Activated naive CD8-positive, alpha-beta T cell treated with anti-CD3 and anti-CD28 coated beads, Interleukin-2, amount 50 U/mL, for 16 hours (primary cell): ENCODE data around the gene CLCNKA.
"Not testable (repeated sequence)": the region's sequence is repeated elsewhere in the genome, so short reads cannot be mapped to it uniquely, and the experiment has no call there.

Source experiments
- DNase-seq: peaks from one replicate; pipeline ENCODE4 v3.0.0-alpha.2; 2020; ENCODE audit warnings: low read depth, low spot score

CLCNKA gene

GRCh38 chr1:16042096-16042495 is 20.3 kb downstream of the CLCNKA start:
- DNase-seq = no peak

GRCh38 chr1:16042654-16043053 is 20.8 kb downstream of the CLCNKA start:
- DNase-seq = not testable (repeated sequence)

- DNase-seq = no peak
Measured at GRCh38 chr1:16043521-16043920, 21.7 kb downstream of the CLCNKA start, which contains the start of gene CLCNKB. TSS of gene CLCNKB (plus strand) at chr1:16043782. CDS start at chr1:16044493, 711 bp downstream.

- DNase-seq = no peak
Measured at GRCh38 chr1:16043950-16044349, 22.1 kb downstream of the CLCNKA start.

GRCh38 chr1:16046842-16047241 is 25.0 kb downstream of the CLCNKA start:
- DNase-seq = no peak

- no peak for DNase-seq
Measured at GRCh38 chr1:16047791-16048475, 26.1 kb downstream of the CLCNKA start.

GRCh38 chr1:16048573-16049189 is 26.8 kb downstream of the CLCNKA start:
- DNase-seq = no peak

GRCh38 chr1:16050328-16050727 is 28.5 kb downstream of the CLCNKA start:
- DNase-seq = no peak

- no peak for DNase-seq
Measured at GRCh38 chr1:16051039-16051438, 29.2 kb downstream of the CLCNKA start.

GRCh38 chr1:16051949-16052348 is 30.1 kb downstream of the CLCNKA start:
- not testable (repeated sequence) for DNase-seq

GRCh38 chr1:16053781-16054502 is 32.1 kb downstream of the CLCNKA start:
- no peak for DNase-seq

- no peak for DNase-seq
Measured at GRCh38 chr1:16054598-16055540, 33.0 kb downstream of the CLCNKA start.

GRCh38 chr1:16055613-16056520 is 34.0 kb downstream of the CLCNKA start:
- peak; percentile 50 for DNase-seq

- not testable (repeated sequence) for DNase-seq
Measured at GRCh38 chr1:16056521-16056912, 34.7 kb downstream of the CLCNKA start.

GRCh38 chr1:16057314-16057915 is 35.6 kb downstream of the CLCNKA start:
- not testable (repeated sequence) for DNase-seq

- not testable (repeated sequence) for DNase-seq
Measured at GRCh38 chr1:16058394-16059120, 36.7 kb downstream of the CLCNKA start.

- DNase-seq = no peak
Measured at GRCh38 chr1:16061266-16061665, 39.4 kb downstream of the CLCNKA start.

GRCh38 chr1:16061989-16062686 is 40.3 kb downstream of the CLCNKA start:
- not testable (repeated sequence) for DNase-seq

GRCh38 chr1:16062687-16063075 is 40.8 kb downstream of the CLCNKA start:
- DNase-seq = not testable (repeated sequence)
